Measurements from ENCODE around the gene HACD1. TPM values are rescaled to one million over a fixed set of nuclear protein-coding genes. Genes with fewer than 3 reads are reported as not detected.

Gene HACD1
- total and polyA plus RNA-seq, 2 of the 4 experiments (the other 2 are of a cell fraction), result 10.0 to 24.9 TPM

DNA sequence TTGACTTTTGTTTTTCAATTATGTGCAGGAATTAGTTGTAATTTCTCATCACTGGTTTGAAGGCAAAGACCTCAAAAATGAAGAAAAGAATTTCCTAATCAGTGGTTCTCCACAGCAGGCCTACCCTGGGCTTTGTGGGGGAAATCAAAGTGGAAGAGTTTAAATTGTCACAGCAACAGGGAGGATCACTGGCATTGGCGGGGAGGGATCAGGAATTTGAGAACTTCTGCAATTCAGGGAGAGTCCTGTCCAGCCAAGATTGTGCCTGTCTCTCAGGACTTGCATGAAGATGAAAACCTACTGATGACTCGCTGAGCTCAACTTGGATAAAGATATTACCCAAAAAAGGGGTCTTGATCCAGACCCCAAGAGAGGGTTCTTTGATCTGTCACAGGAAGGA lies 70.1 kb downstream of the HACD1 start:
- peaks cover 2% of the 10 kb centered on the region; the same call in 1 of the 2 replicates for H3K27me3 ChIP-seq (ENCODE audit: control insufficient read depth, insufficient read depth, low read length)
- H3K9me3 ChIP-seq (ENCODE audit: control insufficient read depth, insufficient read depth, low read length), result no peaks in the 10 kb centered on the region
- H3K4me1 ChIP-seq (ENCODE audit: control insufficient read depth, insufficient read depth, low read length), result no peaks in the 10 kb centered on the region
- H3K36me3 ChIP-seq (ENCODE audit: control insufficient read depth, insufficient read depth, low read length), result no peaks in the 10 kb centered on the region
- no peak for ATAC-seq (ENCODE audit: low read depth)
- H3K14ac ChIP-seq (replicated peaks; ENCODE audit: low read depth, low read length), result no peak overlapping the region
- H3K18ac ChIP-seq (ENCODE audit: low read depth, low read length), result no peak overlapping the region
- no peak overlapping the region for H2BK5ac ChIP-seq (ENCODE audit: low read depth, low read length, poor library complexity, severe bottlenecking)
- peaks cover 4% of the 10 kb centered on the region for H4K20me1 ChIP-seq (ENCODE audit: insufficient read depth, low read length)
- no peak overlapping the region for H4K91ac ChIP-seq (ENCODE audit: insufficient read depth, low read depth, low read length)
- 0 out of 2 replicates have a peak overlapping the region, but pooled peaks have one; percentile 19 for H2BK20ac ChIP-seq (ENCODE audit: low read depth, low read length)
- dilution Hi-C loops (cut with HindIII; ENCODE audit: low sequenced_read_pairs, unreplicated experiment), result no loop called here
- H3K4me3 ChIP-seq (ENCODE audit: insufficient read depth, low read depth, low read length), result no peak overlapping the region
- H3K79me1 ChIP-seq (ENCODE audit: low read depth in 1 of 2, low read length in 2 of 2), result no peaks in the 10 kb centered on the region
- H2BK15ac ChIP-seq (ENCODE audit: low read depth, low read length), result no peak overlapping the region
- DNase-seq, result no peak
- no peak overlapping the region for H4K8ac ChIP-seq (ENCODE audit: low read depth in 2 of 2, low read length in 2 of 2)
- H2BK120ac ChIP-seq (ENCODE audit: low read depth, low read length), result no peak overlapping the region
- in situ Hi-C loops (cut with MboI; ENCODE audit: low sequenced_read_pairs), result no loop called here
- H3K56ac ChIP-seq (ENCODE audit: extremely low read depth, insufficient read depth, low read length), result no peak overlapping the region
- H3K4ac ChIP-seq (ENCODE audit: low read depth, low read length), result no peak overlapping the region
- intact Hi-C loops (cut with micrococcal nuclease), result no loop called here
- 100% methylated on average over 1 of the region's 2 CpGs; no CpG with 5 or more reads in 1 of the 2 experiments for WGBS, 2 experiments (ENCODE audit: extremely low coverage in 2 of 2, insufficient read length in 1 of 2)
- BruUV-seq (replicated peaks), result no TSS peak
- no peak for TF ChIP-seq POLR2A (IDR thresholded peaks at IDR 0.05; ENCODE audit: low read depth, low read length)
- TF ChIP-seq, protein P1, sequence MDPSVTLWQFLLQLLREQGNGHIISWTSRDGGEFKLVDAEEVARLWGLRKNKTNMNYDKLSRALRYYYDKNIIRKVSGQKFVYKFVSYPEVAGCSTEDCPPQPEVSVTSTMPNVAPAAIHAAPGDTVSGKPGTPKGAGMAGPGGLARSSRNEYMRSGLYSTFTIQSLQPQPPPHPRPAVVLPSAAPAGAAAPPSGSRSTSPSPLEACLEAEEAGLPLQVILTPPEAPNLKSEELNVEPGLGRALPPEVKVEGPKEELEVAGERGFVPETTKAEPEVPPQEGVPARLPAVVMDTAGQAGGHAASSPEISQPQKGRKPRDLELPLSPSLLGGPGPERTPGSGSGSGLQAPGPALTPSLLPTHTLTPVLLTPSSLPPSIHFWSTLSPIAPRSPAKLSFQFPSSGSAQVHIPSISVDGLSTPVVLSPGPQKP (IDR thresholded peaks at IDR 0.05; ENCODE audit: borderline replicate concordance, low read depth, low read length), result no peak
- TF ChIP-seq SMC3 (IDR thresholded peaks at IDR 0.05; ENCODE audit: low read depth, low read length), result no peak
- TF ChIP-seq, protein P2, sequence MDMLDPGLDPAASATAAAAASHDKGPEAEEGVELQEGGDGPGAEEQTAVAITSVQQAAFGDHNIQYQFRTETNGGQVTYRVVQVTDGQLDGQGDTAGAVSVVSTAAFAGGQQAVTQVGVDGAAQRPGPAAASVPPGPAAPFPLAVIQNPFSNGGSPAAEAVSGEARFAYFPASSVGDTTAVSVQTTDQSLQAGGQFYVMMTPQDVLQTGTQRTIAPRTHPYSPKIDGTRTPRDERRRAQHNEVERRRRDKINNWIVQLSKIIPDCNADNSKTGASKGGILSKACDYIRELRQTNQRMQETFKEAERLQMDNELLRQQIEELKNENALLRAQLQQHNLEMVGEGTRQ (IDR thresholded peaks at IDR 0.05; ENCODE audit: low read depth, low read length), result no peak
- TF ChIP-seq CEBPB (IDR thresholded peaks at IDR 0.05; ENCODE audit: low read depth, low read length), result no peak
- no peak for TF ChIP-seq NFE2L2 (IDR thresholded peaks at IDR 0.05; ENCODE audit: low read depth, low read length)
- no peak for TF ChIP-seq RCOR1 (IDR thresholded peaks at IDR 0.05; ENCODE audit: insufficient replicate concordance, low read length)
- no peak for TF ChIP-seq RAD21 (IDR thresholded peaks at IDR 0.05; ENCODE audit: low read length)
- TF ChIP-seq, protein P3, sequence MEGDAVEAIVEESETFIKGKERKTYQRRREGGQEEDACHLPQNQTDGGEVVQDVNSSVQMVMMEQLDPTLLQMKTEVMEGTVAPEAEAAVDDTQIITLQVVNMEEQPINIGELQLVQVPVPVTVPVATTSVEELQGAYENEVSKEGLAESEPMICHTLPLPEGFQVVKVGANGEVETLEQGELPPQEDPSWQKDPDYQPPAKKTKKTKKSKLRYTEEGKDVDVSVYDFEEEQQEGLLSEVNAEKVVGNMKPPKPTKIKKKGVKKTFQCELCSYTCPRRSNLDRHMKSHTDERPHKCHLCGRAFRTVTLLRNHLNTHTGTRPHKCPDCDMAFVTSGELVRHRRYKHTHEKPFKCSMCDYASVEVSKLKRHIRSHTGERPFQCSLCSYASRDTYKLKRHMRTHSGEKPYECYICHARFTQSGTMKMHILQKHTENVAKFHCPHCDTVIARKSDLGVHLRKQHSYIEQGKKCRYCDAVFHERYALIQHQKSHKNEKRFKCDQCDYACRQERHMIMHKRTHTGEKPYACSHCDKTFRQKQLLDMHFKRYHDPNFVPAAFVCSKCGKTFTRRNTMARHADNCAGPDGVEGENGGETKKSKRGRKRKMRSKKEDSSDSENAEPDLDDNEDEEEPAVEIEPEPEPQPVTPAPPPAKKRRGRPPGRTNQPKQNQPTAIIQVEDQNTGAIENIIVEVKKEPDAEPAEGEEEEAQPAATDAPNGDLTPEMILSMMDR (conservative IDR thresholded peaks at IDR 0.05; ENCODE audit: low read depth, low read length), result no peak
- TF ChIP-seq FOS (IDR thresholded peaks at IDR 0.05; ENCODE audit: low read depth, low read length), result no peak
- no peak for TF ChIP-seq MXI1 (IDR thresholded peaks at IDR 0.05; ENCODE audit: borderline replicate concordance, low read depth, low read length)
- no peak for TF ChIP-seq MAZ (IDR thresholded peaks at IDR 0.05; ENCODE audit: borderline replicate concordance, low read depth, low read length)
- peak overlapping the region; percentile 33; the same call in 1 of the 2 replicates for H3K23ac ChIP-seq (ENCODE audit: low read depth, low read length)
- no peak overlapping the region for H3K27ac ChIP-seq (ENCODE audit: insufficient read depth, low read length)
- POLR2A ChIA-PET (ENCODE audit: unreplicated experiment), result no interaction called here
- H3K9ac ChIP-seq (ENCODE audit: low read depth, low read length), result no peak overlapping the region
- H2AFZ ChIP-seq (replicated peaks; ENCODE audit: low read length, poor library complexity), result no peak overlapping the region
- peak overlapping the region; percentile 4; the same call in 1 of the 2 replicates for H2AK5ac ChIP-seq (ENCODE audit: low read depth, low read length)
- no peak overlapping the region for H2AK9ac ChIP-seq (replicated peaks; ENCODE audit: low read depth, low read length, poor library complexity)
- CTCF ChIA-PET, result no interaction called here
- H4K5ac ChIP-seq (ENCODE audit: low read depth, low read length), result no peak overlapping the region
- H3K9me1 ChIP-seq (ENCODE audit: insufficient read depth, low read length), result no peaks in the 10 kb centered on the region
- no peak overlapping the region for H3K4me2 ChIP-seq (ENCODE audit: low read depth, low read length)

Data from IMR-90 (cell line).